Upper lobe of right lung (tissue), 1 donor: ENCODE measurements around the gene CTSD. TPM values are rescaled to one million over a fixed set of nuclear protein-coding genes. Genes with fewer than 3 reads are reported as not detected.

Experiments
- ATAC-seq: fragments of 200-7000 bp; cut with Tn5 transposase; one replicate; pipeline ENCODE4 v1.9.1; 2020; ENCODE audit warnings: mild to moderate bottlenecking, moderate library complexity
- DNase-seq: peaks from one replicate; pipeline ENCODE4 v3.0.0-alpha.2; 2020
- H3K27ac ChIP-seq: fragments of 200-600 bp; one replicate; pipeline ENCODE4 v1.8.0; 2022
- H3K27me3 ChIP-seq: fragments of 200-600 bp; one replicate; pipeline ENCODE4 v1.8.0; 2022; ENCODE audit warnings: mild to moderate bottlenecking
- H3K36me3 ChIP-seq: fragments of 200-600 bp; one replicate; pipeline ENCODE4 v1.8.0; 2022
- H3K4me1 ChIP-seq: fragments of 200-600 bp; one replicate; pipeline ENCODE4 v1.8.0; 2022
- H3K4me3 ChIP-seq: fragments of 200-600 bp; one replicate; pipeline ENCODE4 v1.8.0; 2022; ENCODE audit warnings: mild to moderate bottlenecking
- H3K9me3 ChIP-seq: fragments of 200-600 bp; one replicate; pipeline ENCODE4 v1.8.0; 2022
- CTCF ChIP-seq: fragments of 200-600 bp; IDR thresholded peaks from one replicate; pipeline ENCODE4 v1.8.0; 2022; ENCODE audit warnings: antibody characterized with exemption
- intact Hi-C: fragments of 100-400 bp; cut with DNase I; formaldehyde crosslinking; loops from one replicate; pipeline ENCODE4 v1.11.0; 2022
- total RNA-seq: library from RNA; stranded (reverse); fragmentation: NEBNext Ultra II Directional; extraction: Animal tissue kit (Norgen Biotek cat#: 25700); gene quantifications from one replicate; pipeline ENCODE4 v1.2.1, GENCODE V29; 2021
- donor health status: DM: no; HTN: yes; CAD: no; lungs with severe emphysema.

CTSD gene
- total RNA-seq, 1 donor from 2014 or later = 2,038 TPM

- ATAC-seq = no peak
- Histone ChIP-seq H3K36me3 (no peaks in the 10 kb centered on the region), H3K27me3 (peaks cover 26% of the 10 kb centered on the region)
Observed at GRCh38 chr11:1727861-1728260, 35.9 kb downstream of the CTSD start.

DNA sequence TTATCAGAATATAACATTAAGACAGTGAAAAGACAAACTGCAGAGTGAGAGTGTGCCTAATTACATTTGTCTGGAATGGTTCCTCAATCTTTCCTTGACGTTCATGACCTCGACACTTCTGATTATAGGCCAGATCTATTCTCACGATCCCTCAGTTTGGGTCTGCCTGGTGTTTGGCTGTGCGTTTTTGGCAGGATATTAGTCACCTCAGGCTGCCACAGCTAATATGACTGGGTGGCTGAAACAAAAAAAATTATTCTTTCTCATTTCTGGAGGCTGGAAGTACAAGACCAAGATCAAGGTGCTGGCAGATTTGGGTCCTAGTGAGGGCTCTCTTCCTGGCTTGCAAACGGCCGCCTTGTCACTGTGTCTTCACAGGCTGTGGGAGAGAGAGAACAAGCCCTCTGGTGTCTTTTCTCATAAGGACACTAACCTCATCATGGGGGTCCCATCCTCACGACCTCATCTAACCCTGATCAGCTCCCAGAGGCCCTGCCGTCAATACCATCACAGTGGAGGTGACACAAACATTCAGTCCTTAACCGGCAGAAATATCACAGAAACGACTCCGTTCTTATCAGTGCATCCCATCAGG lies 36.5 kb downstream of the CTSD start:
- ATAC-seq (no peak), DNase-seq (no peak)
- no peak for TF ChIP-seq CTCF
- intact Hi-C loops = no loop called here
- H3K4me1 ChIP-seq = no peaks in the 10 kb centered on the region
- H3K27me3 ChIP-seq = peaks cover 25% of the 10 kb centered on the region
- H3K4me3 ChIP-seq = no peak overlapping the region
- H3K9me3 ChIP-seq = no peaks in the 10 kb centered on the region
- H3K36me3 ChIP-seq = no peaks in the 10 kb centered on the region
- H3K27ac ChIP-seq = no peak overlapping the region

More at GRCh38 chr11:1727861-1728260, 35.9 kb downstream of the CTSD start:
- Histone ChIP-seq H3K9me3 (no peaks in the 10 kb centered on the region), H3K27ac (no peak overlapping the region), H3K4me1 (no peaks in the 10 kb centered on the region), H3K4me3 (no peak overlapping the region)
- intact Hi-C loops = no loop called here
- no peak for TF ChIP-seq CTCF
- DNase-seq = no peak

DNA sequence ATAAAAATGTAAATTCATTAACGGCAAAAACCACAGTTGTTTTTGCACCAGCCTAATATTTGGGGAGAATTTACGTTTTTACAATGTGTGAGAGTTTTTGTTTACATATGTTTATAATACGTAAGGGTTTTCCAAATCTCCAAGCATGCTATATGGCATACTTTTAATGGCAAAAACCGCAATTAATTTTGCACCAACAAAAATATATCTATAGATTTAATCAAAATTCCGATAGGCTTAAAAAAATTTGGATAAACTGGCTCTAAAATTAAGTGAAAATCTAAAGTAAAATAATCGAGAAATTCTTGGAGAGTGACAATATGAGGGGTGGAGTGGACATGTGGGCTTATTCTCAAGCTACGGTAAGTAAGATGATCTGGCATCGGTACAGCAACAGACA lies 43.9 kb downstream of the CTSD start:
- ATAC-seq (no peak), DNase-seq (no peak)
- intact Hi-C loops = no loop called here
- Histone ChIP-seq H3K36me3 (no peaks in the 10 kb centered on the region), H3K27ac (no peak overlapping the region), H3K4me3 (no peak overlapping the region), H3K9me3 (no peaks in the 10 kb centered on the region), H3K27me3 (peaks cover 12% of the 10 kb centered on the region), H3K4me1 (no peaks in the 10 kb centered on the region)
- no peak for TF ChIP-seq CTCF

DNA sequence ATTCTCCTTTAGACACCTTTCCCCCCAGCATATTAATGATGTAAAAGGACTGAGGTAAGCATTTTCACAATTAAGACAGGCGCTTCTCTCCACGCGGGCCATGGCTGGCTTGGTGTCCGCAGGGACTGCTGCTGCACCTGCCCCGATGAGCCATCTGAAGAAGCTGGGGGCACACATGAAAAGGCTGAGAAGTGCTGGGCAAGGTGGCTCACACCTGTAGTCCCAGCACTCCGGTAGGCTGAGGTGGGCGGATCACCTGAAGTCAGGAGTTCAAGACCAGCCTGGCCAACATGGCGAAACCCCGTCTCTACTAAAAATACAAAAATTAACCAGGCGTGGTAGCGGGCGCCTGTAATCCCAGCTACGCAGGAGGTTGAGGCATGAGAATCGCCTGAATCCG lies 45.4 kb downstream of the CTSD start:
- Histone ChIP-seq H3K9me3 (no peaks in the 10 kb centered on the region), H3K36me3 (no peaks in the 10 kb centered on the region), H3K27ac (no peak overlapping the region), H3K4me3 (no peak overlapping the region), H3K27me3 (peaks cover 7% of the 10 kb centered on the region), H3K4me1 (no peaks in the 10 kb centered on the region)
- DNase-seq (no peak), ATAC-seq (no peak)
- intact Hi-C loops = no loop called here
- no peak for TF ChIP-seq CTCF

DNA sequence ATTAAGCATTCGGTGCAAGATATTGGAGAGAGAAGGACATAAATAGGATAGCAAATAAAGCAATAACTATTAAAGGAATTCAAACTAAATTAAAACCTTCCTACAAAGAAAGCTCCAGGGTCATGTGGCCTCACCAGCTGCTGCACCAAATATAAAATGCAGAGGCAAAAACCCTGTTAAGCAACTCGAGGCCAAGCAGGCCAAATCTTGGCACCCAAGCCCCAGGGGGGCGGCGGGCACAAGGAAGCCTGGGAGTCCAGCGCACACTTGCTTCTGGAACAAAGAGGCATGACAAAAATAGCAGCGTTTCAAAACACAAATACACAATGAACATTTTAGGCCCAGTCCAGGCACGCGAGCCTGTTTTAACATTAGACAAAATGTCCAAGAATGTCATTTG lies 46.0 kb downstream of the CTSD start:
- H3K4me1 ChIP-seq = no peaks in the 10 kb centered on the region
- no peak overlapping the region for H3K27ac ChIP-seq
- TF ChIP-seq CTCF = no peak
- H3K27me3 ChIP-seq = peaks cover 4% of the 10 kb centered on the region
- H3K36me3 ChIP-seq = no peaks in the 10 kb centered on the region
- DNase-seq = no peak
- H3K9me3 ChIP-seq = no peaks in the 10 kb centered on the region
- intact Hi-C loops = no loop called here
- no peak for ATAC-seq
- no peak overlapping the region for H3K4me3 ChIP-seq
